ES-I3 (cell line): ENCODE data around the gene SLC17A8.

ENCODE experiments used
- H3K36me3 ChIP-seq: 2 replicates; pipeline ENCODE4 v1.6.1; 2013; ENCODE audit warnings: mild to moderate bottlenecking, low read length, control low read depth, moderate library complexity; ENCODE audit not compliant: insufficient read depth
- H3K4me1 ChIP-seq: 2 replicates; pipeline ENCODE4 v1.6.1; 2013; ENCODE audit warnings: mild to moderate bottlenecking, control low read depth, low read length; ENCODE audit not compliant: insufficient read depth
- H3K9ac ChIP-seq: 2 replicates; pipeline ENCODE4 v1.6.1; 2013; ENCODE audit warnings: low read depth, mild to moderate bottlenecking, low read length, moderate library complexity
- H3K9me3 ChIP-seq: 2 replicates; pipeline ENCODE4 v1.6.1; 2013; ENCODE audit warnings: mild to moderate bottlenecking, low read length, moderate library complexity; ENCODE audit not compliant: control insufficient read depth, insufficient read depth

Gene SLC17A8

GRCh38 chr12:100346660-100347059 is 10.2 kb upstream of the SLC17A8 start:
- H3K36me3 ChIP-seq, result no peaks in the 10 kb centered on the region
- no peak overlapping the region for H3K9ac ChIP-seq
- no peaks in the 10 kb centered on the region for H3K9me3 ChIP-seq
- no peaks in the 10 kb centered on the region for H3K4me1 ChIP-seq

- H3K36me3 ChIP-seq, result no peaks in the 10 kb centered on the region
- H3K9me3 ChIP-seq, result no peaks in the 10 kb centered on the region
- H3K4me1 ChIP-seq, result no peaks in the 10 kb centered on the region
- no peak overlapping the region for H3K9ac ChIP-seq
These were observed 8.0 kb upstream of the SLC17A8 start for GRCh38 chr12:100348657-100349454.

- Histone ChIP-seq H3K36me3 (no peaks in the 10 kb centered on the region), H3K9ac (no peak overlapping the region), H3K4me1 (peaks cover 10% of the 10 kb centered on the region; the same call in 1 of the 2 replicates), H3K9me3 (no peaks in the 10 kb centered on the region)
These were observed 2.4 kb downstream of the SLC17A8 start for GRCh38 chr12:100359248-100359647.

- Histone ChIP-seq H3K9me3 (no peaks in the 10 kb centered on the region), H3K36me3 (no peaks in the 10 kb centered on the region), H3K4me1 (peaks cover 10% of the 10 kb centered on the region; the same call in 1 of the 2 replicates), H3K9ac (no peak overlapping the region)
These were observed 2.9 kb downstream of the SLC17A8 start for GRCh38 chr12:100359822-100360221.

- H3K9me3 ChIP-seq, result no peaks in the 10 kb centered on the region
- peaks cover 10% of the 10 kb centered on the region; the same call in 1 of the 2 replicates for H3K4me1 ChIP-seq
- no peak overlapping the region for H3K9ac ChIP-seq
- no peaks in the 10 kb centered on the region for H3K36me3 ChIP-seq
These were observed 3.6 kb downstream of the SLC17A8 start for GRCh38 chr12:100360450-100360849.

GRCh38 chr12:100364324-100364723 is 7.5 kb downstream of the SLC17A8 start:
- no peak overlapping the region for H3K9ac ChIP-seq
- no peaks in the 10 kb centered on the region for H3K36me3 ChIP-seq
- H3K4me1 ChIP-seq, result no peaks in the 10 kb centered on the region

GRCh38 chr12:100365411-100365810 is 8.5 kb downstream of the SLC17A8 start:
- Histone ChIP-seq H3K9me3 (peaks cover 2% of the 10 kb centered on the region; the same call in 1 of the 2 replicates), H3K4me1 (no peaks in the 10 kb centered on the region), H3K36me3 (no peaks in the 10 kb centered on the region), H3K9ac (no peak overlapping the region)

More at GRCh38 chr12:100364324-100364723, 7.5 kb downstream of the SLC17A8 start:
- H3K9me3 ChIP-seq, result peaks cover under 1% of the 10 kb centered on the region; the same call in 1 of the 2 replicates

- Histone ChIP-seq H3K9ac (no peak overlapping the region), H3K9me3 (peaks cover 2% of the 10 kb centered on the region; the same call in 1 of the 2 replicates), H3K4me1 (peaks cover 18% of the 10 kb centered on the region), H3K36me3 (no peaks in the 10 kb centered on the region)
These were observed 11.2 kb downstream of the SLC17A8 start for GRCh38 chr12:100368066-100368465.

GRCh38 chr12:100371146-100371545 is 14.3 kb downstream of the SLC17A8 start:
- H3K9ac ChIP-seq, result no peak overlapping the region
- H3K4me1 ChIP-seq, result peaks cover 18% of the 10 kb centered on the region
- H3K36me3 ChIP-seq, result no peaks in the 10 kb centered on the region

GRCh38 chr12:100372853-100373640 is 16.2 kb downstream of the SLC17A8 start:
- Histone ChIP-seq H3K36me3 (no peaks in the 10 kb centered on the region), H3K9ac (no peak overlapping the region), H3K9me3 (peaks cover 2% of the 10 kb centered on the region; the same call in 1 of the 2 replicates), H3K4me1 (peaks cover 18% of the 10 kb centered on the region)

More at GRCh38 chr12:100371146-100371545, 14.3 kb downstream of the SLC17A8 start:
- H3K9me3 ChIP-seq, result peaks cover 2% of the 10 kb centered on the region; the same call in 1 of the 2 replicates

GRCh38 chr12:100375038-100375735 is 18.3 kb downstream of the SLC17A8 start:
- no peak overlapping the region for H3K9ac ChIP-seq
- no peaks in the 10 kb centered on the region for H3K36me3 ChIP-seq
- peaks cover 18% of the 10 kb centered on the region for H3K4me1 ChIP-seq
- H3K9me3 ChIP-seq, result no peaks in the 10 kb centered on the region

- Histone ChIP-seq H3K36me3 (no peaks in the 10 kb centered on the region), H3K9me3 (no peaks in the 10 kb centered on the region), H3K4me1 (peaks cover 13% of the 10 kb centered on the region), H3K9ac (no peak overlapping the region)
These were observed 19.3 kb downstream of the SLC17A8 start for GRCh38 chr12:100376161-100376560.

GRCh38 chr12:100381379-100381778 is 24.5 kb downstream of the SLC17A8 start:
- Histone ChIP-seq H3K9me3 (no peaks in the 10 kb centered on the region), H3K4me1 (no peaks in the 10 kb centered on the region), H3K9ac (no peak overlapping the region), H3K36me3 (no peaks in the 10 kb centered on the region)

- Histone ChIP-seq H3K36me3 (no peaks in the 10 kb centered on the region), H3K9me3 (no peaks in the 10 kb centered on the region), H3K4me1 (no peaks in the 10 kb centered on the region), H3K9ac (no peak overlapping the region)
These were observed 25.5 kb downstream of the SLC17A8 start for GRCh38 chr12:100382338-100382737.
